ENCODE data around the gene KIAA0513.

- no peak for TF ChIP-seq CTCF (IDR thresholded peaks at IDR 0.05 in 4 of 5, conservative IDR thresholded peaks at IDR 0.05 in 1 of 5)
- TF ChIP-seq POLR2A (IDR thresholded peaks at IDR 0.05), result no peak
These were observed 9.4 kb downstream of the KIAA0513 start for GRCh38 chr16:85037050-85037410.

Measured in gastrocnemius medialis (tissue), 4 donors.